GM21528 (cell line): ENCODE data around the gene NR2F2.

Experiments
- ATAC-seq: cut with Tn5 transposase; IDR thresholded peaks from one replicate; pipeline ENCODE4 v1.9.1; 2021; ENCODE audit warnings: mild to moderate bottlenecking, moderate library complexity; ENCODE audit not compliant: unreplicated experiment, low FRiP score

NR2F2 gene

DNA sequence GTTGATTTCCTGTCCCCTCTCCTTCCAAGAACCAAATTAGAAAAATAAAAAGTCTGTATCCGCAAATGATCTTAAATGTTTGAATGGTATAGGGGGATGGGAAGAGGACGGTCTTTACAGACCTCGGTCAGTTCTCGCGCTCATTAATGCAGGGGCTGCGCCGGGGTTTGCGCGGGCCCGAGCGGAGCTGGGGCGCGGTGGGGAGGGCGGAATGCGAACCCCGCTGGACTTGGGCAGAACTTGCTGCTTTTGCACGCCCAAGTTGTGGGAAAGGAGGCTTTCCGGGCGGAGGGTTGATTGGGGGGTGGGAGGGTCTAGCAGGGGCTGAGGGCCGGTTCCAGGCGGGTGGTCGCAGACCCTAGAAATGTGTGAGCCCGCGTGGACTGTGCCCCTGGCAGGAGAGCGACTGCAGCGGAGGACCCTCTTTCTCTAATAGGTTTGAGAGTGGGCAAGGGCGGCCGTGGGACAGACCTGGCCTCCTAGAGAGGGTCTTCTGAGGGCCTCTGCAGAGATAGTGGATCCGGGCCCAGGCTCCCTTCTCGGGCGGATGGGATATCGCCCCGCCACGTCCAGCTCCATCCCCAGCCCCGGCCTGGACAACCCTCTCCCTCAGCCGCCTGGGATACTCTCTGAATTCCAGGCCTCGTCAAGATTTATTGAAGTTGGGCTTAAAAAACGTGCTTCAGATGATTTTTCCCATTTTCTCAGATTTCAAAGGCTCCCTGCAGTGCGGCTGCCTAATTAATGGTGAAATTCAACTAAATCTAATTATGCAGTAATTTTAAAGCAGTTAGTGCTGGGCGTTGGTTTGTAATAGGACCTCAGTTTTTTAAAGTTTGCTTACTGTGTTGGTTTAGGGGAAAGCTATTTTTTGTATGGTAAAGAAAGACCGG is 11.3 kb downstream of the NR2F2 start:
- ATAC-seq = no peak

GRCh38 chr15:96342406-96343112 is 12.1 kb downstream of the NR2F2 start:
- ATAC-seq = no peak

- ATAC-seq = no peak
Observed at GRCh38 chr15:96343113-96344059, 12.9 kb downstream of the NR2F2 start.

GRCh38 chr15:96344060-96344705 is 13.7 kb downstream of the NR2F2 start:
- no peak for ATAC-seq

GRCh38 chr15:96344706-96345559 is 14.4 kb downstream of the NR2F2 start:
- ATAC-seq = no peak

DNA sequence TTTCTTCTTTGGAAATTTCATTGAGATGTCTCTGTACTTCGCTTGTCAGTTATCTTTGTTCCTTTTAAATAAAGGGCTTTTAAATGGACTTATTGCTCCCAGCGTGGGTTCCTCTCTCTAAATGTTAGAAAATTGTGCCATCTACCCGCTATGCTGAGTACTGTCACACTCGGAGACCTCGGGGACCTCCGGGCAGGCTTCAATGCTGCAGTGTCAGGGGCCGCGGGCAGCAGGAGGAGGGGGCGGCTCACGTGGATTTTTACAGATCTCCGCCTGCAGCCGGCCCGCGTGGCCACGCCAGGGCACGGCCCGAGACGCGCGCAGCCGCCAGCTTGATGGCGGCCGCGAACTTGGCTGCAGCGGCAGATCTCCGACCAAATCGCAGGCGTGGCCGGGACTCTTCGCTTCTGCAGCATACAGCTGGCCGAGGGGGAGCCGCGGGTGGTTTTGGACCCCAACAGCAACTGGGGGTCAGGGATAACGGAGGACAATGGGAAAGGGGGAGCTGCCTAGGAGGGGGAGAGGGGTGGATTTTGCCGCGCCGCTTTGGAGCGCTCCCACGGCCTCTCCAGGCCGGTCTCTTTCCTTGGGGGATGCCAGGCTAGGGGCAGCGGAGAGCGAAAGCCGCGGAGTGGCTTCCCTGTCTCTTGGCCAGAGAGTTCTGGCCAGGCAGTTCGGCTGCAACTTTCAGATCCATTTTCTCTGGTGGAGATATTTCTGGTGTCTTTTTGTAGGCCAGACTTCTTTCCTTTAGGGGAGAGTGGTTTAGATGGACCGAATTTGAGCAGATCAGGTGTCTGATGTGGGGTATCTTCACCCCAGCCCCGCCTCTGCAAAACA is 15.3 kb downstream of the NR2F2 start:
- ATAC-seq = no peak

DNA sequence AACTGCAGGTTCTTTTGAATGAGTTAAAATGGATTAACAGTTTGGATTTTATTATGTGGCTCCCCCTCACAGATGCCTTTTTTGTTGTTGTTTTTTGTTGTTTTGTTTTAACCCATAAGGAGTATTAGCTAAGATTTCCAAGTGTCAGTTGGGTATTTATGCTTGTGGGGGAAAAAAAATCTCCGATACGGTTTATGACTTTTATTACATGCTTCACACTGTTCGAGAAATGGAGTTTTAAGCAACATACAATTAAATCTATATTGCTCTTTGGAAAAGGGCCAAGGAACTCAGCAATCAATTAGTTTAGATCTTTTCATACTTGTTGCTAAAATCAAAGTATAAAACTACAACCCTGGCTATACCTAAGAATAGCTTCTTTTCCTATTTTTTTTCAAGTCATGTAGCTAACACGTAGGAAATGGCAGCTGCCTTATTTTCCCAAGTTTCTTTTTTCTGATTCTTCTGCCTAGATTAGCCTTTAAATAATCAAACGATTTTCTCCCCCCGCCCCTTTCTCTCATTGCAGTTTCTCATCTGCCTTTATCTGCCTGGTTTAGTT is 16.0 kb downstream of the NR2F2 start:
- no peak for ATAC-seq

GRCh38 chr15:96347181-96348111 is 16.9 kb downstream of the NR2F2 start:
- no peak for ATAC-seq

GRCh38 chr15:96348112-96349027 is 17.9 kb downstream of the NR2F2 start:
- no peak for ATAC-seq

DNA sequence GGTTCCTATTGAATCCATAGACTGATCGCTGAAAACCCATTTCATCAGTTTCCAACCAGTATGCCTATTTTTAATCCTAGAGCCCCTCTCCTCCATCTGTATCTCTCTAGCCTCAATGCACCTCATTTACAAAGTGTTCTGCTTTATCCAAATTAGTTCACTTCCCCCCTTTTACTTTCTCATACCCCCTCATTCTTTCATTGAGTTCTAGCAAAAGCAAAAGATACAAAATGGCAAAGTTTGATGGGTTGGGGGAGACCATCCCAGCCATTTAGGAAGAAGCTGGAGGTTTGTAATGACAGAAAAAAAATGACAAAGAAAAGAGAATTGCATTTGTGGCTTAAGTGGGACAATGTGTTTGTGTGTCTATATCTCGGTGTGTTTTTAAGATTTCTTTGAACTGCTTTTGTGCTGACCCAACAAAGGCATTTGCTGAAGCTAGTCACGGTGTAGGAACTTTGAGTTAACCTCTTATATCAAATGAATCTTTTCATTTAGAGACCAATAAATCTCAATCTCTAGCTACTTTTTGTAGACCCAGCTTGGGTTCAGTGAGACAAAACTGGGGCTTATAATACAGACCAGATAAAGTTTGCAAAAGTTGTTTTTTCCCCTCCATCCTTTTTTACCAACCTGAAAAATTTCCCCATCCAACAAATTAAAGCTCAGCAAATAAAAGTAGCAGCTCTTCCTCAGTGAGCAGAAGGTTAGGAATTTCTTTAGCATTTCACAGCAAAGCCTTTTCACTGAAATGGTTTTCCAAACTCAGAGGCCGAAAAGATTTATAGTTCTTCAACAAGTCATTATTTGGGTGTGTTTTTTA is 18.7 kb downstream of the NR2F2 start:
- no peak for ATAC-seq

- no peak for ATAC-seq
Observed at GRCh38 chr15:96349857-96350720, 19.6 kb downstream of the NR2F2 start.

DNA sequence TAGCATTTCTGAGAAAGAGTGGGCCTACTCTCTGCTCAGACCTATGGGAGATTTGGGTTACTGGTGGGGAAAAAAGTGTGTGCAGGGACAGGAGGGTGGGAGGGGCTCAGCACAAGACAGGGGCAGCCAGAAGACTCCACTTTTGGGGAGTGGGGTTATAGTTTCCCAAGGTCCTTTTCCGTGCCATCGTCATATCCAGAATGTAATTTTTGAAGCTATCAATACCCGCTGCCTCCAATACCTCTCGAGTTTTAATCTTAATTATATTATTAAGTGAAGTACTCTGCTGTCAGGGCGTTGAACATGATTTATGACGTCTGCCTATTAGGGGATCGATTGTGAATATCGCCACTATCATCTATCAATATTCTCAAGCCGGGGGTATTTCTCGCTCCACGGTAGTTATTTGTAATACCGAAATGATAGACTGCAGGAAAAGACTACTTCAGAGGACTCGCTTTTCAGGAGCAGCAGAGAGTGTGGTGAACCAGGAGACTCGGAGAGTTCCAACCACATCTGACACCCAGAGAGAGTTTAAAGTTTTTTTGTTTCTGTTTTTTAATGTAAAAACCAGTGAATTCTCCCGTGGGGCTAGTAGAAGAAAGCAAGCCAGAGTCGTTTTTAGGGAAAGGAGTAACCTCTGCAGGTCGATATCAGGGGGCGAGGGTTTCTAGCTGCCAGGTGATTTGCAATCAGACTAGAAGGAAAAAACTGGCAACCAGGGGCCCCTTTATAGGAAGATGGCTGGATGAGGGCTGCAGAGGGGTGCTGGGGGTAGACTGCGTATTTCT is 20.6 kb downstream of the NR2F2 start:
- no peak for ATAC-seq

GRCh38 chr15:96351761-96352603 is 21.5 kb downstream of the NR2F2 start:
- no peak for ATAC-seq
